Lower leg skin (tissue), 3 donors: ENCODE results near the gene UBA52.

Source experiments
- POLR2A ChIP-seq, 2 donors: fragments of 450-650 bp; IDR thresholded peaks; one replicate each; pipeline ENCODE4 v1.6.1; 2016 to 2017; ENCODE audit warnings: antibody characterized with exemption in 2 of 2, mild to moderate bottlenecking in 1 of 2, moderate library complexity in 1 of 2
- TF ChIP-seq, protein P1 (sequence below), 3 donors: fragments of 450-650 bp; IDR thresholded peaks; one replicate each; pipeline ENCODE4 v1.5.1; 2016; ENCODE audit warnings: antibody characterized with exemption in 3 of 3, mild to moderate bottlenecking in 3 of 3, moderate library complexity in 2 of 3

DNA sequence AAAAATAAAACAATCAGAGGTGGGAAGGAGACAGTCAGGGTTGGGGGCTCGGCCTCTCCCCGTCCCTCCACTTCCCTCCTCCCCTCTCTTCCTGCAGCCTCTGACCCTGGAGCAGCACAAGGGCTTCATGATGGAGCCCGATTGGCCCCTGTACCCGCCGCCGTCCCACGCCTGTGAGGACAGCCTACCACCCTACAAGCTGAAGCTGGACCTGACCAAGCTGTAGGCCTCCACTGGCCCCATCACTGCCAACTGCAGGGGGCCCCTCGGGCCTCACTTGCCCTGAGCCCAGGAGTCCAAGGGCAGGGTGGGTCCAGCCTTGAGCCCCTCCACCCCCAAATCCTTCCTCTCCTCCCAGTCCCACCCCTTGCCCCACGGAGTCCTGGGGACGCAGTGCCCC, 48.7 kb downstream of the UBA52 start:
- TF ChIP-seq, protein P1, sequence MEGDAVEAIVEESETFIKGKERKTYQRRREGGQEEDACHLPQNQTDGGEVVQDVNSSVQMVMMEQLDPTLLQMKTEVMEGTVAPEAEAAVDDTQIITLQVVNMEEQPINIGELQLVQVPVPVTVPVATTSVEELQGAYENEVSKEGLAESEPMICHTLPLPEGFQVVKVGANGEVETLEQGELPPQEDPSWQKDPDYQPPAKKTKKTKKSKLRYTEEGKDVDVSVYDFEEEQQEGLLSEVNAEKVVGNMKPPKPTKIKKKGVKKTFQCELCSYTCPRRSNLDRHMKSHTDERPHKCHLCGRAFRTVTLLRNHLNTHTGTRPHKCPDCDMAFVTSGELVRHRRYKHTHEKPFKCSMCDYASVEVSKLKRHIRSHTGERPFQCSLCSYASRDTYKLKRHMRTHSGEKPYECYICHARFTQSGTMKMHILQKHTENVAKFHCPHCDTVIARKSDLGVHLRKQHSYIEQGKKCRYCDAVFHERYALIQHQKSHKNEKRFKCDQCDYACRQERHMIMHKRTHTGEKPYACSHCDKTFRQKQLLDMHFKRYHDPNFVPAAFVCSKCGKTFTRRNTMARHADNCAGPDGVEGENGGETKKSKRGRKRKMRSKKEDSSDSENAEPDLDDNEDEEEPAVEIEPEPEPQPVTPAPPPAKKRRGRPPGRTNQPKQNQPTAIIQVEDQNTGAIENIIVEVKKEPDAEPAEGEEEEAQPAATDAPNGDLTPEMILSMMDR (IDR thresholded peaks at IDR 0.05) = no peak
- no peak for TF ChIP-seq POLR2A (IDR thresholded peaks at IDR 0.05)
